ENCODE data around the gene PRCD.

Gene PRCD

GRCh38 chr17:76541739-76542454 lies 2.1 kb downstream of the PRCD start:
- H3K36me3 Mint-ChIP-seq: no peaks in the 10 kb centered on the region
- no peaks in the 10 kb centered on the region for H3K9me3 Mint-ChIP-seq
- H3K4me3 Mint-ChIP-seq: no peak overlapping the region
- peaks cover 4% of the 10 kb centered on the region for H3K4me1 Mint-ChIP-seq
- no peak overlapping the region for H3K27ac Mint-ChIP-seq
- H3K27me3 Mint-ChIP-seq: peaks cover 14% of the 10 kb centered on the region

- Mint-ChIP-seq H3K36me3 (no peaks in the 10 kb centered on the region), H3K27ac (no peak overlapping the region), H3K4me1 (peaks cover 4% of the 10 kb centered on the region), H3K9me3 (no peaks in the 10 kb centered on the region), H3K4me3 (no peak overlapping the region), H3K27me3 (peaks cover 14% of the 10 kb centered on the region)
Measured at GRCh38 chr17:76542566-76542971, 2.7 kb downstream of the PRCD start.

- Mint-ChIP-seq H3K27ac (no peak overlapping the region), H3K4me3 (no peak overlapping the region), H3K4me1 (peaks cover 4% of the 10 kb centered on the region), H3K27me3 (peaks cover 14% of the 10 kb centered on the region), H3K36me3 (no peaks in the 10 kb centered on the region), H3K9me3 (no peaks in the 10 kb centered on the region)
Measured at GRCh38 chr17:76542984-76543383, 3.1 kb downstream of the PRCD start.

GRCh38 chr17:76543482-76543825 lies 3.6 kb downstream of the PRCD start:
- Mint-ChIP-seq H3K27me3 (peaks cover 14% of the 10 kb centered on the region), H3K27ac (no peak overlapping the region), H3K4me3 (no peak overlapping the region), H3K36me3 (no peaks in the 10 kb centered on the region), H3K4me1 (peaks cover 4% of the 10 kb centered on the region), H3K9me3 (no peaks in the 10 kb centered on the region)

- H3K27ac Mint-ChIP-seq: no peak overlapping the region
- H3K4me1 Mint-ChIP-seq: no peaks in the 10 kb centered on the region
- H3K4me3 Mint-ChIP-seq: no peak overlapping the region
- no peaks in the 10 kb centered on the region for H3K36me3 Mint-ChIP-seq
- peaks cover 13% of the 10 kb centered on the region for H3K27me3 Mint-ChIP-seq
- H3K9me3 Mint-ChIP-seq: no peaks in the 10 kb centered on the region
Measured at GRCh38 chr17:76543826-76544545, 4.1 kb downstream of the PRCD start.

GRCh38 chr17:76544546-76545365 lies 4.9 kb downstream of the PRCD start:
- no peaks in the 10 kb centered on the region for H3K9me3 Mint-ChIP-seq
- peak overlapping the region; percentile 84 for H3K27ac Mint-ChIP-seq
- H3K4me1 Mint-ChIP-seq: no peaks in the 10 kb centered on the region
- no peak overlapping the region for H3K4me3 Mint-ChIP-seq
- H3K27me3 Mint-ChIP-seq: peaks cover 6% of the 10 kb centered on the region
- no peaks in the 10 kb centered on the region for H3K36me3 Mint-ChIP-seq

GRCh38 chr17:76545918-76546555 lies 6.2 kb downstream of the PRCD start:
- H3K9me3 Mint-ChIP-seq: no peaks in the 10 kb centered on the region
- H3K4me3 Mint-ChIP-seq: no peak overlapping the region
- H3K4me1 Mint-ChIP-seq: no peaks in the 10 kb centered on the region
- H3K27me3 Mint-ChIP-seq: peaks cover 4% of the 10 kb centered on the region
- no peaks in the 10 kb centered on the region for H3K36me3 Mint-ChIP-seq
- no peak overlapping the region for H3K27ac Mint-ChIP-seq

GRCh38 chr17:76546556-76547182 lies 6.8 kb downstream of the PRCD start:
- H3K27ac Mint-ChIP-seq: no peak overlapping the region
- H3K27me3 Mint-ChIP-seq: peaks cover 3% of the 10 kb centered on the region

GRCh38 chr17:76547183-76547641 lies 7.4 kb downstream of the PRCD start:
- Mint-ChIP-seq H3K36me3 (no peaks in the 10 kb centered on the region), H3K4me1 (no peaks in the 10 kb centered on the region), H3K4me3 (no peak overlapping the region), H3K27me3 (peaks cover 2% of the 10 kb centered on the region), H3K9me3 (no peaks in the 10 kb centered on the region), H3K27ac (no peak overlapping the region)

More at GRCh38 chr17:76546556-76547182, 6.8 kb downstream of the PRCD start:
- H3K4me3 Mint-ChIP-seq: no peak overlapping the region
- no peaks in the 10 kb centered on the region for H3K9me3 Mint-ChIP-seq
- H3K4me1 Mint-ChIP-seq: no peaks in the 10 kb centered on the region
- H3K36me3 Mint-ChIP-seq: no peaks in the 10 kb centered on the region

- Mint-ChIP-seq H3K4me3 (no peak overlapping the region), H3K27ac (no peak overlapping the region), H3K27me3 (peaks cover under 1% of the 10 kb centered on the region), H3K36me3 (no peaks in the 10 kb centered on the region), H3K4me1 (no peaks in the 10 kb centered on the region), H3K9me3 (no peaks in the 10 kb centered on the region)
Measured at GRCh38 chr17:76547642-76548202, 7.9 kb downstream of the PRCD start.

- Mint-ChIP-seq H3K4me3 (no peak overlapping the region), H3K36me3 (no peaks in the 10 kb centered on the region), H3K4me1 (no peaks in the 10 kb centered on the region), H3K27ac (no peak overlapping the region), H3K9me3 (no peaks in the 10 kb centered on the region), H3K27me3 (no peaks in the 10 kb centered on the region)
Measured at GRCh38 chr17:76548378-76549214, 8.8 kb downstream of the PRCD start.

- no peak overlapping the region for H3K4me3 Mint-ChIP-seq
- H3K4me1 Mint-ChIP-seq: no peaks in the 10 kb centered on the region
- H3K36me3 Mint-ChIP-seq: no peaks in the 10 kb centered on the region
- no peak overlapping the region for H3K27ac Mint-ChIP-seq
- H3K27me3 Mint-ChIP-seq: no peaks in the 10 kb centered on the region
- H3K9me3 Mint-ChIP-seq: no peaks in the 10 kb centered on the region
Measured at GRCh38 chr17:76549215-76549518, 9.3 kb downstream of the PRCD start.

GRCh38 chr17:76549539-76549938 lies 9.7 kb downstream of the PRCD start:
- no peaks in the 10 kb centered on the region for H3K36me3 Mint-ChIP-seq
- H3K4me3 Mint-ChIP-seq: no peak overlapping the region
- H3K9me3 Mint-ChIP-seq: no peaks in the 10 kb centered on the region
- no peaks in the 10 kb centered on the region for H3K27me3 Mint-ChIP-seq
- H3K27ac Mint-ChIP-seq: no peak overlapping the region
- peaks cover 2% of the 10 kb centered on the region for H3K4me1 Mint-ChIP-seq
